Measurements from ENCODE around the gene CHAD.
A peak's percentile ranks its signal among the peaks of the same experiment; 100 is the strongest.

The CHAD gene

DNA sequence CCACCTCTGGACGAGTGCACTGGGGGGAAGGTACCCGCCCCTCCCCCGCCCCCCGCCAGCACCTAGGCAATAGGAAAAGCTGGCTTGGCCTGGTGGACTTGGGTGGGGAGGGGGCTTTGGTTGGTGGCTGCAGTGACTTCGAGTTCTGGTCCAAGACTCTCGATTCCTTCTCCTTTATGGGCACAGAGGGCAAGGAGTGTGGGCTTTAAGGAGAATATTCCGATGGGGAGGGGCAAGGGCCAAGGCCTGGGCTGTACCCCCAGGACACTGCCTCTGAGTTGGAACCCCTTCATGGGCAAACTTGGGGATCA is 42.3 kb downstream of the CHAD start:
- Histone ChIP-seq H3K36me3 (ENCODE audit: insufficient read depth) (no peaks in the 10 kb centered on the region), H3K4me3 (IDR thresholded peaks at IDR 0.05; ENCODE audit: insufficient read depth, low read depth, low read length) (no peak overlapping the region), H3K4me2 (peak overlapping the region; percentile 53), H3K79me2 (ENCODE audit: insufficient read depth, low read depth) (peaks cover 6% of the 10 kb centered on the region; the same call in 1 of the 2 replicates), H4K20me1 (ENCODE audit: insufficient read depth) (no peaks in the 10 kb centered on the region), H3K27ac (peak overlapping the region; percentile 41), H3K27me3 (ENCODE audit: insufficient read depth, low read depth) (no peaks in the 10 kb centered on the region), H2AFZ (ENCODE audit: low read depth) (peak overlapping the region; percentile 100; the same call in 1 of the 2 replicates), H3K9ac (peak overlapping the region; percentile 65; the same call in 1 of the 2 replicates), H3K4me1 (ENCODE audit: low read depth, poor library complexity, severe bottlenecking) (peaks cover 26% of the 10 kb centered on the region)
- TF ChIP-seq, protein P1, sequence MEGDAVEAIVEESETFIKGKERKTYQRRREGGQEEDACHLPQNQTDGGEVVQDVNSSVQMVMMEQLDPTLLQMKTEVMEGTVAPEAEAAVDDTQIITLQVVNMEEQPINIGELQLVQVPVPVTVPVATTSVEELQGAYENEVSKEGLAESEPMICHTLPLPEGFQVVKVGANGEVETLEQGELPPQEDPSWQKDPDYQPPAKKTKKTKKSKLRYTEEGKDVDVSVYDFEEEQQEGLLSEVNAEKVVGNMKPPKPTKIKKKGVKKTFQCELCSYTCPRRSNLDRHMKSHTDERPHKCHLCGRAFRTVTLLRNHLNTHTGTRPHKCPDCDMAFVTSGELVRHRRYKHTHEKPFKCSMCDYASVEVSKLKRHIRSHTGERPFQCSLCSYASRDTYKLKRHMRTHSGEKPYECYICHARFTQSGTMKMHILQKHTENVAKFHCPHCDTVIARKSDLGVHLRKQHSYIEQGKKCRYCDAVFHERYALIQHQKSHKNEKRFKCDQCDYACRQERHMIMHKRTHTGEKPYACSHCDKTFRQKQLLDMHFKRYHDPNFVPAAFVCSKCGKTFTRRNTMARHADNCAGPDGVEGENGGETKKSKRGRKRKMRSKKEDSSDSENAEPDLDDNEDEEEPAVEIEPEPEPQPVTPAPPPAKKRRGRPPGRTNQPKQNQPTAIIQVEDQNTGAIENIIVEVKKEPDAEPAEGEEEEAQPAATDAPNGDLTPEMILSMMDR (conservative IDR thresholded peaks at IDR 0.05; ENCODE audit: low read depth, low read length) = no peak

DNA sequence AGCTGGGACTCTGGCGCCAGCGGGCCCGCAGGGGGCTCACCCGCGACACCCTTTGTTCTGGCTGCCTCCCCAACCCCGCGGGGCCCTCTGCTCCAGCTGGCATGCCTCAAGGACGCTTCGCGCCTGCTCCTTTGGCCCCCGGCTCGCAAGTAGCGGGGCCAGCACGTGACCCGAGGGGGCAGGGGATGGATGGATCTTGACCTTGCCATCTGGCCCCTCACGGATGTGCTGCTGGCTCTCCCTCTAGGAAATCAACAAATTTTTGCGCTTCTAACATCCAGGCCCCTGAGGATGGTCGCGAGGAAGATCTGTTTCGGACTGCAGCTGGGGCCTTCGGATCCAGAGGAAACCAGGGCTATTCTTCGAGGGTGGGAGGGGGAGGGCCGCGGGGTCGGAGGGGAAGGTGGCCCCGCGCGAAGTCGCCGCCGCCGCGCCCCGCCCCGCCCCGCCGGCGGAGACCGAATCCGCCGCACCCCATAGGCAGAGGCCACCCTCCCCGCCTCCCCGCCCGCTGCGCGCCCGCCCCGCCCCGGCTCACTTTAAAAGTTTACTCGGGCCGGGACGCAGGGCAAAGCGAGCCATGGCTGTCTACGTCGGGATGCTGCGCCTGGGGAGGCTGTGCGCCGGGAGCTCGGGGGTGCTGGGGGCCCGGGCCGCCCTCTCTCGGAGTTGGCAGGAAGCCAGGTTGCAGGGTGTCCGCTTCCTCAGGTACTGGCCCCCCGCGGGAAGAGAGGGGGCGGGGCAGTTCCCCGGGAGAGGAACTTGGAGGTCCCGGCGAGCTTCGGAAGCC is 42.8 kb downstream of the CHAD start, which contains the start of gene ACSF2:
TSS of gene ACSF2 (plus strand) at position 537 of the 790 bp plus-strand sequence. CDS start at position 581, 44 bp downstream.
- no peaks in the 10 kb centered on the region for H3K27me3 ChIP-seq (ENCODE audit: insufficient read depth, low read depth)
- H3K4me2 ChIP-seq = peak within 1 kb of the TSS; percentile 53
- no peaks in the 10 kb centered on the region for H3K36me3 ChIP-seq (ENCODE audit: insufficient read depth)
- H3K4me1 ChIP-seq (ENCODE audit: low read depth, poor library complexity, severe bottlenecking) = peaks cover 30% of the 10 kb centered on the region
- peak within 1 kb of the TSS; percentile 100 for H2AFZ ChIP-seq (ENCODE audit: low read depth)
- no peak within 1 kb of the TSS for H3K4me3 ChIP-seq (IDR thresholded peaks at IDR 0.05; ENCODE audit: insufficient read depth, low read depth, low read length)
- H3K9ac ChIP-seq = peak within 1 kb of the TSS; percentile 65
- H4K20me1 ChIP-seq (ENCODE audit: insufficient read depth) = no peaks in the 10 kb centered on the region
- H3K79me2 ChIP-seq (ENCODE audit: insufficient read depth, low read depth) = peaks cover 6% of the 10 kb centered on the region; the same call in 1 of the 2 replicates
- H3K27ac ChIP-seq = peak within 1 kb of the TSS; percentile 41
- TF ChIP-seq, protein P1 (conservative IDR thresholded peaks at IDR 0.05; ENCODE audit: low read depth, low read length) = no peak

DNA sequence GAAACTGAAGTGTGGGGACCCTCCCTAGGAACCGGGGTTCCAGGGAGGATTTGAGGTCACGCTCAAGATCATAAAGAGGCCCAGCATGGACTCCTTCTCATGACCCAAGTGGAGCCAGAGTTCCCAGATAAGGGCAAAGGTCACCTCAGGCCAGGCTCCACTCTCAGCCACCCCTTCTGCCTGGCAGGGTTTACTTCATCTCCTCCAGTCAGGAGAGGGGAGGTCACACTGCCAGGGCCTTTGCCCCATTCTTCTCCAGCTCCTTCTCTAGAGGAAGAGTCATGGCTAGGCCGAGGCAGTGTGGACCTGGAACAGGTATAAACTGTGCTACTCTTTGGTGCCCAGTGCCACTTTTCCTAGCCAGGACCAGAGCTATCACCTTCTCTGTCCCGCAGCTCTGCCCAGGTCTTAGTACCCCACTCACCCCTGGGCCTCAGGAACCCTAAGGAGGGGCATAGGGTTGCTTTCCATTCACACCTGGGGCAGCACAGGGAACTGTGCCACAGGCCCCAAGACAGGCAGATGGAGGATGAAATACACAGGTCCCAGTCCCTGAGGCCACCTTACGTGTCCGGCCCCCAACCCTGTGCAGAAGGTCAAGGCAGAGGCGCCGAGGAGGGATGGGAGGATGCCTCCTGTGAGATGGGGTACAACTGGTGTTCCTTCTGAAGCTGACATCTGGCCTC is 43.5 kb downstream of the CHAD start:
- Histone ChIP-seq H3K4me2 (peak overlapping the region; percentile 53), H3K27me3 (ENCODE audit: insufficient read depth, low read depth) (no peaks in the 10 kb centered on the region), H3K79me2 (ENCODE audit: insufficient read depth, low read depth) (peaks cover 6% of the 10 kb centered on the region; the same call in 1 of the 2 replicates), H3K9ac (peak overlapping the region; percentile 65; the same call in 1 of the 2 replicates), H3K4me1 (ENCODE audit: low read depth, poor library complexity, severe bottlenecking) (peaks cover 30% of the 10 kb centered on the region), H2AFZ (ENCODE audit: low read depth) (peak overlapping the region; percentile 100), H3K36me3 (ENCODE audit: insufficient read depth) (no peaks in the 10 kb centered on the region), H3K4me3 (IDR thresholded peaks at IDR 0.05; ENCODE audit: insufficient read depth, low read depth, low read length) (no peak overlapping the region), H4K20me1 (ENCODE audit: insufficient read depth) (no peaks in the 10 kb centered on the region), H3K27ac (no peak overlapping the region)
- TF ChIP-seq, protein P1 (conservative IDR thresholded peaks at IDR 0.05; ENCODE audit: low read depth, low read length) = no peak

DNA sequence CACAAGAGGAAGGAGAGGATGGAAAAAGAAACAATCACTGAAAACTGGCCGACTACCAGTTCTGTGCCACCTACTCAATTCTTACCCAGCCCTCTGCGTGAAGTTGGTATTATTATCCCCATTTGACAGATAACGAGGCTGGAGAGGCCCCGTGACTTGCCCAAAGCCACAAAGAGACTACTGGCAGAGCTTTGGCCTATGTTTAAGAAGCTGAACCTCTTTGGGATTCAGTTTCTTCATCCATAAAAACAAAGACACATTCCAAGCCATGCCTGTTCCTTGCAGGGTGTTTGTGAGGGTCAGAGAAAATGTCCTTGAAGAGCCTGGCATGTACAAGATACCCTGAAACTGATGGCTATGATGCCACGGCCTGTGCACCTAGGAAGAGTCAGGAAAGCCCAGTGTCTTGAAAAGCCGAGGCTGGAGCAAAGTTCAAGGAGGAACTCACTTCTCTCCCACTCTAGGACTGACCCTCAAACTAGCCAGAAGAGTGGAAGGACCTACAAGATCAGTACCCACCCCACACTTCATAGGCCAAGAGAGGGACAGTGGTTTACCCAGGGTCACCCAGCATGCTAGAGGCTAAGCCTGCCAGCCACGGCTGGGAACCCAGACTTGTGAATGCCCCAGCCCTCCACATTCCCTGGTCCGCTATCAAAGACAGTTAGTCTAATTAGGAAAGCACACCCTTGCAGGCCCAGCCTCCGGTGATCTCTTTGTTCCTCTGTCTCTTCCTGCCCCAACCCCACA is 44.3 kb downstream of the CHAD start:
- peaks cover 6% of the 10 kb centered on the region; the same call in 1 of the 2 replicates for H3K79me2 ChIP-seq (ENCODE audit: insufficient read depth, low read depth)
- TF ChIP-seq, protein P1 (conservative IDR thresholded peaks at IDR 0.05; ENCODE audit: low read depth, low read length) = no peak
- H4K20me1 ChIP-seq (ENCODE audit: insufficient read depth) = no peaks in the 10 kb centered on the region
- H3K36me3 ChIP-seq (ENCODE audit: insufficient read depth) = no peaks in the 10 kb centered on the region
- peaks cover 30% of the 10 kb centered on the region for H3K4me1 ChIP-seq (ENCODE audit: low read depth, poor library complexity, severe bottlenecking)
- no peaks in the 10 kb centered on the region for H3K27me3 ChIP-seq (ENCODE audit: insufficient read depth, low read depth)
- H3K4me3 ChIP-seq (IDR thresholded peaks at IDR 0.05; ENCODE audit: insufficient read depth, low read depth, low read length) = no peak overlapping the region
- H3K4me2 ChIP-seq = no peak overlapping the region; the same call in 1 of the 2 replicates
- H3K27ac ChIP-seq = no peak overlapping the region
- H3K9ac ChIP-seq = no peak overlapping the region
- H2AFZ ChIP-seq (ENCODE audit: low read depth) = no peak overlapping the region

All from KMS-11 (cell line).